Prostate gland (tissue), 2 donors: ENCODE measurements around the gene RABGAP1L.

Source experiments
- CTCF ChIP-seq, 4 experiments: fragments of 200-600 bp in 2 of 4; fragments of 450-650 bp in 2 of 4; sonication (generic) in 2 of 4; IDR thresholded peaks; 1 replicate in 3 of 4; 2 replicates in 1 of 4; pipeline ENCODE4 v1.5.1; 2016 to 2019; ENCODE audit warnings: antibody characterized with exemption in 4 of 4, mild to moderate bottlenecking in 2 of 4, moderate library complexity in 2 of 4
- POLR2A ChIP-seq: fragments of 450-650 bp; IDR thresholded peaks from one replicate; pipeline ENCODE4 v1.6.1; 2016; ENCODE audit warnings: antibody characterized with exemption, mild to moderate bottlenecking

DNA sequence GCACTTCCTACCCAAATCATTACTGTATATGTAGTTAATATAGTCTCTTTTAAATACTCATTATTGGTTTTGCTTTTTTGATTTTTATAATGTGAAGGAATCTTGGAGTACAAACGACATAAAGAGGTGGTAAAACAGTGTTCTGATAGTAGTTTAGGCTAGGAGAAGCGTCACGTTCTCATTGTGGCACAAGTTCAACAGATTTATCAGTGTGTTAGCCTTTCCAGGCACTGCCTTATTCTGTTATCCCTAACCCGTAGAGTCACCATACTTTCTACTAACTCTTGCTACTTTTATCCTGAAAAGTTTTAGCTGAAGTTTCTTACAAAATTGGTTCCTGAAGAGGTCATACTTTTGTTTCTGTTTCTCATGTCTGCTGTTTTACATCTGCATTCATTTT, 665.8 kb downstream of the RABGAP1L start:
- TF ChIP-seq POLR2A (no peak), CTCF (IDR thresholded peaks at IDR 0.05) (no peak)
